ENCODE results near the gene KRT78. TPM values are rescaled to one million over a fixed set of nuclear protein-coding genes. Genes with fewer than 3 reads are reported as not detected.
"Not testable (repeated sequence)": the region's sequence is repeated elsewhere in the genome, so short reads cannot be mapped to it uniquely, and the experiment has no call there.

The KRT78 gene, protein sequence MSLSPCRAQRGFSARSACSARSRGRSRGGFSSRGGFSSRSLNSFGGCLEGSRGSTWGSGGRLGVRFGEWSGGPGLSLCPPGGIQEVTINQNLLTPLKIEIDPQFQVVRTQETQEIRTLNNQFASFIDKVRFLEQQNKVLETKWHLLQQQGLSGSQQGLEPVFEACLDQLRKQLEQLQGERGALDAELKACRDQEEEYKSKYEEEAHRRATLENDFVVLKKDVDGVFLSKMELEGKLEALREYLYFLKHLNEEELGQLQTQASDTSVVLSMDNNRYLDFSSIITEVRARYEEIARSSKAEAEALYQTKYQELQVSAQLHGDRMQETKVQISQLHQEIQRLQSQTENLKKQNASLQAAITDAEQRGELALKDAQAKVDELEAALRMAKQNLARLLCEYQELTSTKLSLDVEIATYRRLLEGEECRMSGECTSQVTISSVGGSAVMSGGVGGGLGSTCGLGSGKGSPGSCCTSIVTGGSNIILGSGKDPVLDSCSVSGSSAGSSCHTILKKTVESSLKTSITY
- total RNA-seq, result not detected
- long read RNA-seq, result 0 reads

DNA sequence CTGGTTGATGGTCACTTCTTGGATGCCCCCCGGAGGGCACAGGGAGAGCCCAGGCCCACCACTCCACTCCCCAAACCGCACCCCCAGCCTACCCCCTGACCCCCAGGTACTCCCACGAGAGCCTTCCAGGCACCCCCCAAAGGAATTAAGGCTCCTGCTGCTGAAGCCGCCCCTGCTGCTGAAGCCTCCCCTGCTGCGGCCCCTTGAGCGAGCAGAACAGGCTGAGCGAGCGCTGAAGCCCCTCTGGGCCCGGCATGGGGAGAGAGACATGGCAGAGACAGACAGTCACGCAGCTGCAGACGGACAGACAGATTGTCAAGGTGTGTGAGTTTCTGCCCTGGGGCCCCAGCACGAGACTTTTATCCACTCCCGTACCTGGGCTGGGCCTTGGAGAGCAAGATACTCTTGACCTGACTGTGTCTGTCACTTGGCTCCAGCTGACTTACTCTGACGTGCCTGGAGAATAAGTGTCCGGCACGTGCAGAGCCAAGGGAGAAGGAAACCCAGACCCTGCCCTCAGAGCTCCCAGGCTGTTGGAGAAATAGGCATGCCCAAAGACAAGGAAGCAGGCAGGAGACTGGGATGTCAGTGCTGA is at the start of gene KRT78:
Gene KRT78 (minus strand): TSS at position 334 of the 595 bp plus-strand sequence. CDS start 64 bp downstream, at position 270.
- intact Hi-C loops (cut with DNase I), result no loop called here
- no peak for DNase-seq (ENCODE audit: low spot score)

GRCh38 chr12:52896190-52897100 is 47.7 kb upstream of the KRT78 start:
- DNase-seq (ENCODE audit: low spot score), result no peak
- intact Hi-C loops (cut with DNase I), result no loop called here

- intact Hi-C loops (cut with DNase I), result no loop called here
Measured at GRCh38 chr12:52895726-52896189, 47.0 kb upstream of the KRT78 start.

DNA sequence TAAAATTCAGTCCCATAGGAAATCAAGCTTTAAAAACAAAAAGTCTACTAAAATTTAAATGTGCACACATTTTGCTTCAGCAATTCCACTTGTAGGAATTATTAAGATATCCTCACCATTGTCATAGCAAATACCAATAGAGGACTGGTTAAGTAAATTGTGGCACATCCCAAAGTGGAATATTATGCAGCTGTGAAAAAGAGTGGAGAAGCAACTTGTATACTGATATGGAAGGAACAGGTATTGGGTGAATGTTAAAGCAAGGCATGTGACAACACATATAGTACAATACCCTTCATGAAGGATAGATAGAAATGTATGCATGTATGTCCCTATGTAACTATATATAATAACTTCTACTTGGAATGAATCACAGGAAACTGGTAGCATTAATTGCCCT is 44.2 kb upstream of the KRT78 start:
- intact Hi-C loops (cut with DNase I), result no loop called here
- no peak for DNase-seq (ENCODE audit: low spot score)

More at GRCh38 chr12:52895726-52896189, 47.0 kb upstream of the KRT78 start:
- DNase-seq (ENCODE audit: low spot score), result no peak

DNA sequence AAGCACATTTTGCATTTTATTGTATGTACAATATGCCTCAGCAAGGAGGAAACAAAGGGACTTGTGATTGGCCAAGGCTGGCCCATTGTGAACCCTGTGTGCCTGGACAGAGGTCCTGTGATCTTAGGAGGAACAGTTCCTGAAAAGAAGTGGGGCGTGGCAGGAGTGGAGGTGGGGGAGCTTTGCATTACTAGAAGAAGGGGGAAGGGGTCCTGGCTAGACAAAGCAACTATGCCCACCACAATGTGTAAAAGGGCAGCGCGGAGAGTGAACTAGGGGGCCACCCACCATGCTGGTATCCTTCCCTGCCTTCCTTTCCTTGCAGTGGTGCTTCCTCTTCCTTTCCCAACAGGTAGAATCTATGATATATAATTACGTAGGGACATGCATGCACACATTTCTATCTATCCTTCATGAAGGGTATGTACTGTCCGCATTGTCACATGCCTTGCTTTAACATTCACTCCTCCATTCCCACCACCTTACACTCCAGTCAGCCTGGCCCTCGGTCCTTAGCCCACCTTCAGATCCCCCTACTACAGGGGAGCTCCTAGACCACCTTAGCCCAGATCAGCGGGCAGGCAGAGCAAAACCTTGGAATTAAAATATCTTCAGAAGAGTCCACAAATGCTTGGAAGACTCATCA is 43.5 kb upstream of the KRT78 start:
- intact Hi-C loops (cut with DNase I), result no loop called here
- DNase-seq (ENCODE audit: low spot score), result no peak

- intact Hi-C loops (cut with DNase I), result no loop called here
- no peak for DNase-seq (ENCODE audit: low spot score)
Measured at GRCh38 chr12:52891044-52891443, 42.2 kb upstream of the KRT78 start.

DNA sequence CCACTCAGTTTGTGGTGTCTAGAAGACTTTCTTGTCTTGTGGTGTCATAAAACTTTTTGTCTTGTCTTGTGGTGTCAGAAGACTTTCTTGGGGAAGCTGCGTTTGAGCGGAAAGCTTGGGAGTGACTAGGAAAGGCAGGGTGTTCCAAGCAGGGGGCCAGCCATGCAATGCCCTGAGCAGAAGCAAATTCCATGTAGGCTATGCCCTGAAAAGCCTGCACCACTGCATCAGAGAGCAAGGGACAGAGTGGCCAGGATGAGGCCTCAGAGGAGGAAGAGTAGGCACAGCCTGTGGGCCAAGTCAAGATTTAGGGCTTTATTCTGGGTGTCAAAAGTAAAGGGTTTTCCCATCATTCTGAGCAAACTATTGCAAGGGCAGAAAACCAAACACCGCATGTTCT is 41.6 kb upstream of the KRT78 start:
- DNase-seq (ENCODE audit: low spot score), result no peak
- intact Hi-C loops (cut with DNase I), result no loop called here

DNA sequence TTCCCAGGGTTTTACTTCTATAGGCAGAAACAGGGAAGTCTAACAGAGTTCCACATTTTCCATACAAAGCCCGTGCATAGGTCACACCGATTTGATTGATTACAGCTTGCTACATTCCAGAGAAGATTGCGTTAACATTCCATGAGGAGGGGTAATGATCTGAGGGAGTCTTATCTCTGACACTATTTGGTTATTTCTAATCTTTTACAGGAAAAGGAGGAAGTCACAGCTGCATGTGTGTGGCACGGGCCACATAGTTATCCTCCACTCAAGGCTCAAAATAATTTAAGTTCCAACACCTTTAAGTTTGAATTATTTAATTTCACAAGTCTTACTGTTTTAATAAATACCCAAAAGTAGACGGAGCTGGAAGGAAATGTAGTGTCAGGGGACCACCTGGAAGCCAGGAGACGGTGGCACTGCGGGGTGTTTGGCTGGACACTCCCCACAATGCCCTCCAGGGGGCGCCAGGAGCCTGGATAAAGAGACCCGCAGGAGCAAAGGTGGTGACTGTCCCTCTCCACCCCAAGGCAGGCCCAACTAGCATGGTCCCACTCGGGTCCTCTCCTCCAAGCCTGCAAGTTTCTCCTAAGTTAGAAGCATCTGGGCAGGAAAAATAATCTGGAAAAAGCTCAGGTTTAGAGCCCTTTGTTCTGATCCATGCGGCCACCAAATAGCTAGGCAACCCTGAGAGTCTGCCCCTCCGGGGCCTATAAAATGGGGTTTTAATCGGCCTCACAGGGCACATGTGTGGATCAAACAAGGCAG is 35.9 kb upstream of the KRT78 start:
- intact Hi-C loops (cut with DNase I), result loop anchor here (1.0 kb wide), 1 partner anchor 97 kb away; no protein-coding TSS in a partner anchor
- no peak for DNase-seq (ENCODE audit: low spot score)

DNA sequence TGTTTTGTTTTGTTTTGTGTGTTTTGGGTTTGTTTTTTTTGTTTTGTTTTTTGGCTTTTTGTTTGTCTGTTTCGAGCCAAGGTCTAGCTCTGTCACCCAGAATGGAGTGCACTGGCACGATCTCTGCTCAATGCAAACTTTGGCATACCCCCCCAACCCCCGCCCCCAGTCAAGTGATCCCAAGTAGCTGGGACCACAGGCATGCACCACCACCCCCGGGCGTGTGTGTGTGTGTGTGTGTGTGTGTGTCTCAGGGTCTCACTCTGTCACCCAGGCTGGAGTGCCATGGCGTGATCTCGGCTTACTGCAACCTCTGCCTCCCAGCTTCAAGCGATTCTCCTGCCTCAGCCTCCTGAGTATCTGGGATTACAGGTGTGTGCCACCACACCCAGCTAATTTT is 31.7 kb upstream of the KRT78 start:
- DNase-seq (ENCODE audit: low spot score), result not testable (repeated sequence)
- intact Hi-C loops (cut with DNase I), result loop anchor here (1.0 kb wide), 1 partner anchor 508 kb away; no protein-coding TSS in a partner anchor

DNA sequence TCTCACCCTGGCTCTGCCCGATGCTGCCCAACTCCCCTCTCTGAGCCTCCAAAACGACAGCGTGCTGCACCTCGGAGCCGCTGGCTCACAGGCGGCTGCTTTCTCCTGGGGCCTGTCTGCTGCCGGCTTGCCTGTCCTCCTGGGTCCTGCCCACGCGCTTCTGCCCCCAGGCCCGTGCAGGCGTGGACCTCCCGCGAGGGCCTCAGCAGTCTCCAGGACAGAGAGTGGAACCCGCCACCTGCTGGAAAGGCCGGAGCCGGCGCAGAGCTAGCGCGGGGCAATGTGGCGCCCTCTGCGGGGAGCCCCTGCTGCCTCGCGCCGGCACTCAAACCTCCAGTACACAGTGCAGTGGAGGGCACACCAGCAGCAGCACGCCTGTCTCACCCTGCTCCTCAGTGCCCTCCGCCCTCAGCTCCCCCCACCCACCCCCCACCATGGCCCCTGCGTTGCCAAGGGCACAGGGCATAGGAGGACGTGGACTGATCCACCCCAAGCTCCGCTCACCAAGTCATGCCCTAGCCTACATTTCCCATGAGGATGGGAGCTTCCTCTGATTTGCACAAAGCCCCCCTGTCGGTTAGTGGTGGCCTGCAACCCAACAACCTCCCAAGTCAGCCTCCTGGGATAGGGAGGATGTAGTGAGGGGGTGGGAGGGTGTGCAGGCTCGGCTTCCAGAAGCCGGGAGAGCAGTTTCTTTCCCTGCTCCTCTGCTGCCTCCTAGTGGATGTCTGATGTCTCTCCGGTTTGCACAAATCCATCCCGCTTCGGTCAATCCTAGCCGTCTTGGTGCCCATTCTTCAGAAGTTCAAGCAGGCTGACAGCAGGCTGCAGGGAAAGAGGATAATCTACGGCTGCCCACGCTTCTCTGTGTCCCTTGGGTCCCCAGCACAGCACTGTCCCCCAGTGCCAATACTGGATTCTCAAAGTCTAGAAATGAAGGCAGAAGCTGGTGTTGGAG is 30.9 kb upstream of the KRT78 start:
- DNase-seq (ENCODE audit: low spot score), result peak; percentile 86
- intact Hi-C loops (cut with DNase I), result loop anchor here (1.0 to 10.0 kb wide), 4 partner anchors 296 to 835 kb away; no protein-coding TSS in a partner anchor

DNA sequence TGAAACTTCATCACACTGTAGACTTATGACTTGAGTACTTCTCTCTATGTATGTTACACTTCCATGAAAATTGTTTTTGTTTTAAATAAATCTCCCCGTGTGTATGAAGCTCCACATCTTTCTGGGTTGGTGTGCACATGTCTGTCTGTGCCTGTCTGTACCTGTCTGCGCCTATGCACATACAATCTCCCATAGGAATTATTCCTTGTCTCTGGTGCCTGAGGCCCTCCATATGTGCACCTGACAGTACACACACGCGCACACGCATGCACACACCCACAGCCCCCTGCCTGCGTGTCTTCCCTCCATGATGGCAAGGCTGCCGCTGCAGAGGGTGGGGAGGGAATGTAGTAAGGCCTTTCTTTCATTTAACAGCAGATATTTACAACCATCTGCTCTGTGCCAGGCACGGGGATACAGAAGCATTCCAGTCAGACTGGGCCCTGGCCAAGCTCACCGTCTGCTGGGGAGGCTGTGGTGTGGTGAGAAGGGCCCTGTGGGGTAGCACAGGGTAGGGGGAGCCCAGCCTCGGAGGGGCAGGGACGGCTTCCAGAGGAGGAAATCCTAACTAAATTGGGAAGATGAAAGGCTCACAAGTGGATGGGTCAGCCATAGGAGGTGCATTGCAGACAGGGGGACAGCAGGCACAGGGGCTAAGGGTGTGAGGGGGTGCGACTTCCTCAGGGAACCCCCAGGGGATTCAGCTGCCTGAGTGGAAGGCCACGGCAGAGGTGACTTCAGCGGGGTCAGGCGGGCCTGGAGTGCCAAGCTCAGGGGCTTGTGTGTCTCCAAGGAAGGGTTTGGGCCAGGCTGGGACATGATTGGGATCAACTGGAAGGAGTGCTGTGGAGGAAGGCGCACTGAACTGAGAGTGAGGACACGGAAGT is 30.0 kb upstream of the KRT78 start:
- DNase-seq (ENCODE audit: low spot score), result no peak
- intact Hi-C loops (cut with DNase I), result loop anchor here (1.0 to 10.0 kb wide), 3 partner anchors 295 to 834 kb away; no protein-coding TSS in a partner anchor

GRCh38 chr12:52877242-52877641 is 28.4 kb upstream of the KRT78 start:
- intact Hi-C loops (cut with DNase I), result loop anchor here (10.0 kb wide), 2 partner anchors 662 to 832 kb away; no protein-coding TSS in a partner anchor
- no peak for DNase-seq (ENCODE audit: low spot score)

- DNase-seq (ENCODE audit: low spot score), result no peak
- intact Hi-C loops (cut with DNase I), result loop anchor here (10.0 kb wide), 2 partner anchors 662 to 832 kb away; no protein-coding TSS in a partner anchor
Measured at GRCh38 chr12:52876372-52876771, 27.6 kb upstream of the KRT78 start.

DNA sequence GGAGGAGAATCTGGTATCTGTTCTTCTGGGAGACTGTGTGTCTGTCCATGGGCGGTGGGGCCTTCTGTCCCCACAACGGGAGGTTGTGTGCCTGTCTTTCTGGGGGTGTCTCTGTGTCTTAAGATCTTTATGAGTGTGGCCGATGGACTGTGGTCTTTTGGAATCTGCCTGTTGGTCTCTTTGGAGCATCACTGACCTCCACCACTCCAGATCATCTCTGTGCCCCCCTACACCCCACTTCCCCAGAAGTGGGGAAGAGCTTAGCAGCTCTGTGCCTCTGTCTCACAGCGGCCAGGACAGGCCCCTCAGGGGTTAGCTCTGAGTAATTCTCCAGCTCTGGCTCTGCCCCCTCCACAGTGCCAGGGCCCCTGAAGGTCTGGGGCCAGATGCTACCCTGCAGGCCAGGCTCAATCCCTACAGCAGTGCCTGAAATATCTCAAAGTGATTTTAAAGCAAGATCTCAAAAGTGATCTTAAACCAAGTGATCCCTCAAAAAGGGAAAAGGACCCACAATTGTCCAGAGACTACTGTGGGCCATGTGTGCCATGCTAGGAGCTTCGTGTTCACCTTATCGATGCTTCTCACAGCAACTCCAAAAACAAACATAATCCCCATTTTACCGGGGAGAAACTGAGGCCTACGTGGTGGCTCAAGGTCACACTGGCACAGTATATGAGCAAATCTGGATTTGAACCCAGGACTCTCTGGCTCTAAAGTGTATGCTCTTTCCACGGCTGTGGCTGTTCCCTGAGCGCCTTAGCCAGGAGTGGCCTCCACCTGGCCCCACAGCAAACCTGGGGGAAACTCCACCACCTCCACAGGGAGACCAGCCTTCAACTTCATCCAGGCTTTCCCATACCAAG is 26.0 kb upstream of the KRT78 start:
- intact Hi-C loops (cut with DNase I), result loop anchor here (2.0 to 10.0 kb wide), 3 partner anchors 660 to 830 kb away; no protein-coding TSS in a partner anchor
- no peak for DNase-seq (ENCODE audit: low spot score)

All from cardiac septum (tissue), 1 donor.